22Rv1 (cell line): ENCODE data around the gene KLHL29.

Source experiments
- H3K27ac ChIP-seq: fragments of 450-650 bp; 2 replicates; pipeline ENCODE4 v1.5.1; 2017
- ZFX ChIP-seq: fragments of 450-650 bp; IDR thresholded peaks from 2 replicates; pipeline ENCODE4 v1.6.1; 2017; ENCODE audit warnings: antibody characterized with exemption, borderline replicate concordance
- TF ChIP-seq, protein P1 (sequence below): fragments of 450-650 bp; IDR thresholded peaks from 2 replicates; pipeline ENCODE4 v1.5.1; 2017; ENCODE audit warnings: mild to moderate bottlenecking

The KLHL29 gene

DNA sequence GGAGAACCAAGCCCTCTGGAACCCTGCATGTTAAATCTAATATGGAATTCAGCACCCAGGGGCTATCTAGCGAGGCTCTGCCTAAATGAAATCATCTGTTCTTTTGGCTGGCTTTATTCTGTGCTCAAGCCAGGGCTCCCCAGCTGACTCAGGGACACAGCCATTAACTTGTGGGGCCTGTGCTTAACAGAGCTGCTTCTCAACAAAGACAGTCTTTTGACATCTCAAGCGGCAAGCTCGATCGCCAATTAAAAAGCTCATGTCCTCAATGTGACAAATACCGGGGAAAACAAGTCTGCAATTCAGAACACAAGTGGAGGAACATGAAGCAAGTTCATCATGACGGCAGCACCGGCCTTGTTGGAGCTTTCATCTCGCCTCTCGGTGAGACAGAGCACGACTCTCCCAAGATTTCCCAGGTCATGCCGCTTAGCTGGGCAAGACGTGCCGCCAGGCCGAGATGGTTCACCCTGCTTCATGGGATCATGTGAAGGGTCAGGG, 64.9 kb downstream of the KLHL29 start:
- H3K27ac ChIP-seq, result no peak overlapping the region
- no peak for TF ChIP-seq ZFX
- TF ChIP-seq, protein P1, sequence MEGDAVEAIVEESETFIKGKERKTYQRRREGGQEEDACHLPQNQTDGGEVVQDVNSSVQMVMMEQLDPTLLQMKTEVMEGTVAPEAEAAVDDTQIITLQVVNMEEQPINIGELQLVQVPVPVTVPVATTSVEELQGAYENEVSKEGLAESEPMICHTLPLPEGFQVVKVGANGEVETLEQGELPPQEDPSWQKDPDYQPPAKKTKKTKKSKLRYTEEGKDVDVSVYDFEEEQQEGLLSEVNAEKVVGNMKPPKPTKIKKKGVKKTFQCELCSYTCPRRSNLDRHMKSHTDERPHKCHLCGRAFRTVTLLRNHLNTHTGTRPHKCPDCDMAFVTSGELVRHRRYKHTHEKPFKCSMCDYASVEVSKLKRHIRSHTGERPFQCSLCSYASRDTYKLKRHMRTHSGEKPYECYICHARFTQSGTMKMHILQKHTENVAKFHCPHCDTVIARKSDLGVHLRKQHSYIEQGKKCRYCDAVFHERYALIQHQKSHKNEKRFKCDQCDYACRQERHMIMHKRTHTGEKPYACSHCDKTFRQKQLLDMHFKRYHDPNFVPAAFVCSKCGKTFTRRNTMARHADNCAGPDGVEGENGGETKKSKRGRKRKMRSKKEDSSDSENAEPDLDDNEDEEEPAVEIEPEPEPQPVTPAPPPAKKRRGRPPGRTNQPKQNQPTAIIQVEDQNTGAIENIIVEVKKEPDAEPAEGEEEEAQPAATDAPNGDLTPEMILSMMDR, result no peak

DNA sequence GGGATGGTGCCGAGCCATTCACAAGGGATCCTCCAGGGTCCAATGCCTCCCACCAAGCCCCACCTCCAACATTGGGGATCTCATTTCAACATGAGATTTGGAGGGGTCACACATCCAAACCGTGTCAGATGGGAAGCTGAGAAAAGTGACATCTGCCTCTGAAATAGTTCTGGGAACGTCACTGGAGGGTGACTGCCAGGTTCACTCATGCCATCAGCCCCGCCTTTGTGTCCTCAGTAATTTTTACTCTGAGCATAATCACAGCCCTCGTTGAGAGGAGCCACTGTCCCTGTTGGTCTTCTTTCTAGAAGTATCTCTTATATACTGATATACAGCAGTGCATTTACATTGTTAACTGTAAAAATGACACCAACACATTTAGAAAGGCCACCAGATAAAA, 67.4 kb downstream of the KLHL29 start:
- TF ChIP-seq ZFX, result no peak
- TF ChIP-seq, protein P1, result no peak
- no peak overlapping the region for H3K27ac ChIP-seq

DNA sequence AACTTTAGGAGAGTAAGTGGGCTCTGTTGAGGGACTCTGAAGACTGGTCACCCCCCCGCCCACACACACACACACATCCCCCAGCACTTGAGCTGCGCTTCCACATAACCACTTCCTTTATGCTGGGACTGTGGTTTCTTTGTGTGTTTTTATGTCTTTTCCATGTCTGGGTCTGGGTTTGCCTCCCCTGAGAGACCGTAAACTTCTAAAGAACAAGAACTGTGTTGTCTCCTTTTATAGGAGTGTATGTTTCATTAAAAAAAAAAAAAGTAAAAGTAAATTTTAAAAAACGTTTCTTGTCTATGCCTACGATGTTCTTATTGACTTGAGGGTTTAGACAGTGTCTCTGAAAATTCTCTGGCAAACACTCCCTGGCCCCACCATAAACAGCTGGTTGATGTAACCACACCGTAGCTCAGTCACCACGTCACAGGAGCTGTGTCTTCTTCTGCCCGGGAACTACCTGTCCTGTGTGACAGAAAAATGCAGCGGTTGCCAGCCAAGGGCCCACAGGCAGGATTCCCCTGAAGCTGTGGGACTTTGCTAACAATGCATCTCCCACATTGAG, 68.0 kb downstream of the KLHL29 start:
- TF ChIP-seq, protein P1, result no peak
- no peak for TF ChIP-seq ZFX
- H3K27ac ChIP-seq, result no peak overlapping the region

DNA sequence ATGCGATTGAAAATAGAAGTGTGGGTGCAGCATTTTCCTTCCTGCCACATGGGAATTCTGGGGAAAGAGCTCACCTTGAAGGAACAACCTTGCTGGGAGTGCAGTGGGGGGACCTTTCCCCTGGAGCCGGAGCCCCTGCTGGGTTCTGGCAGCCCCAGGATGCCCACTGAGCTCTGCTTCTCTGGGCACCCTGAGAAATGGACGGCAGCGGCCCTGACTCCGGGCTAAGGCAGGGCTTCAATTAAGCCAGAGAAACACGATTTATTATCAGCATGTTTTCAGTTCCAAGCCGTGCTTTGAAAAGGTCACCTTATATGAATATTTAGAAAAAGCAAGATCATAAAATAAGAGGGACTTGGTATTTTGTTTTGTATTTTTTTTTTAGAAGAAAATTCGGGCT, 68.5 kb downstream of the KLHL29 start:
- H3K27ac ChIP-seq, result no peak overlapping the region
- TF ChIP-seq ZFX, result no peak
- TF ChIP-seq, protein P1, result no peak

DNA sequence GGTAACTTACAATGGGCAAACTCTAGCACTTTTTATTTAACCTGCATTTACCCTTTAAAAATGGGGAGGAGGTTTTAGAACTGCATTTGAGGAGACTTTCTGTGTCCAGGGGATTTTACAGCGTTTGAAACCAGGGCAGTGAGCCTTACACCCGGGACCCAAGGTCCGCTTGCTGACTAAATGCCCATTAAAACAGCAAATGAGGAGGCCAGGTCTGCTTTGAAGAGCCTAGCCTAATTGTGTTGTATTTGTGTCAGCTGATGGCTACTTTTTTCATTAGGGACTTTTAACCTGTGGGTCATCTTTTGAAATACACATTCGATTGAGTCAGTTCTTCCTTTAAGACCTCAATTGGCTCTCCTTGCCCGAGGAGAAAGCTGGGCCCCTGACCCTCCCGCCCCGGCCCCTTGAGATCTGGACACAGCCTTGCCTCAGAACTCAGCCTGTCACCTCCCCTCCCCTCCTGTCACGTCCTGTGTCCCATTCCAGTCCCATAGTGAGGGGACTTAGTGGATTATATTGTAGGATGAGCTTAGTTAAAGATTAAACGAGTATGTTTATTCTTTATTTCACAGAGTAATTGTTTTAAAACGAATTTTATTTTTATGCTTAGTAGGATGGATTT, 69.0 kb downstream of the KLHL29 start:
- TF ChIP-seq, protein P1, result no peak
- no peak for TF ChIP-seq ZFX
- H3K27ac ChIP-seq, result no peak overlapping the region

DNA sequence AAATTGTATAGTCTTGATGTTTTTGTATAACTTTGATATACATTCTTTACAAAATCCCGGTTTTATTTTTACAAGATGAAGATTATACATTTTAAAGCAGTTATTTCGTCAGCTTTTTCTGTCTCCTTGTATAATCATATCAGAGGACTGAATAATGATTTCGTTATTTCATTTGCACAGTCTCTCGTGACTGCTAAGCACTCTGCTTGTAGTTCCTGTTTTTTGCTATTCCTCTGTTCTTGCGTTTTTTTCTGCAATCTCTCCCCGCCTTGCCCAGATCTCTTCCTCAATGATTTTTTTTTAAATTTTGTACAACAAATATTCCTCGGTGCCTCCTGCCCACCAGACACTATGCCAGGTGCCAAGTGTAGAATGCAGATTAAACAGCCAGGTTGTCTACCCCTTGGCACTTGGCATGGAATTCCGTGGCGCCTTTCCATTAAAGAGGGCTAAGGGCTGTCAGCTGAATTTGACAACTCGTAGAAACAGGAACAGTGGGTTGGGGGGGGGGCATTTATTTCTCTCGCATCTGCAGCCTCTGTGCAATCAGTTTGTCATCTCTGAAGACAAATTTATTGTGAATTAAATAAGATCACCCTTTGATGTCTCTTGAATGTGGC, 69.6 kb downstream of the KLHL29 start:
- TF ChIP-seq, protein P1, result no peak
- no peak for TF ChIP-seq ZFX

DNA sequence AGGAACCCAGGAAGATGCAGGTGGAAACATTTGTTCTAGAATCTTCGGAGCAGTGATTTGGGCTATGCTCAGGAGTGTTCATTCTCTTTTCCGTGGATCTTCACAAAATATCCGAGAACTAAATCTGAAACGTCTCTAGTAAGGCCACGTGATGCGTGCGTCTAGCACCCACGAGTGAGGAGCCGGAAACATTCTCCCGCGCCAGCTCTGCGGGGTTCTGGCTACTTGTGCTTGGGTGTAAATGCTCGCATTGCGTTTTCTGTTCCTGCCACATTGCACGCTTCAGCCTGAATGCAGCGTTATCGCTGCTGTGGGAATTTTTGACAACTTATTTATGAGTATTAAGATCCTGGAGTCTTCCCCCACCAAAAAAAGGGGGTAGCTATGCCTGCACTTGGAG, 71.4 kb downstream of the KLHL29 start:
- H3K27ac ChIP-seq, result no peak overlapping the region
- no peak for TF ChIP-seq ZFX
- TF ChIP-seq, protein P1, result no peak

More for the DNA sequence above, 69.6 kb downstream of the KLHL29 start:
- H3K27ac ChIP-seq, result no peak overlapping the region
